Measurements from ENCODE around the gene MGAT4A. TPM values are rescaled to one million over a fixed set of nuclear protein-coding genes. Genes with fewer than 3 reads are reported as not detected.

The MGAT4A gene
- total and polyA plus RNA-seq, 2 of the 13 experiments (the other 11 are each of a cell fraction or from before 2014, with no cell fraction given), result 47.2 to 90.9 TPM

DNA sequence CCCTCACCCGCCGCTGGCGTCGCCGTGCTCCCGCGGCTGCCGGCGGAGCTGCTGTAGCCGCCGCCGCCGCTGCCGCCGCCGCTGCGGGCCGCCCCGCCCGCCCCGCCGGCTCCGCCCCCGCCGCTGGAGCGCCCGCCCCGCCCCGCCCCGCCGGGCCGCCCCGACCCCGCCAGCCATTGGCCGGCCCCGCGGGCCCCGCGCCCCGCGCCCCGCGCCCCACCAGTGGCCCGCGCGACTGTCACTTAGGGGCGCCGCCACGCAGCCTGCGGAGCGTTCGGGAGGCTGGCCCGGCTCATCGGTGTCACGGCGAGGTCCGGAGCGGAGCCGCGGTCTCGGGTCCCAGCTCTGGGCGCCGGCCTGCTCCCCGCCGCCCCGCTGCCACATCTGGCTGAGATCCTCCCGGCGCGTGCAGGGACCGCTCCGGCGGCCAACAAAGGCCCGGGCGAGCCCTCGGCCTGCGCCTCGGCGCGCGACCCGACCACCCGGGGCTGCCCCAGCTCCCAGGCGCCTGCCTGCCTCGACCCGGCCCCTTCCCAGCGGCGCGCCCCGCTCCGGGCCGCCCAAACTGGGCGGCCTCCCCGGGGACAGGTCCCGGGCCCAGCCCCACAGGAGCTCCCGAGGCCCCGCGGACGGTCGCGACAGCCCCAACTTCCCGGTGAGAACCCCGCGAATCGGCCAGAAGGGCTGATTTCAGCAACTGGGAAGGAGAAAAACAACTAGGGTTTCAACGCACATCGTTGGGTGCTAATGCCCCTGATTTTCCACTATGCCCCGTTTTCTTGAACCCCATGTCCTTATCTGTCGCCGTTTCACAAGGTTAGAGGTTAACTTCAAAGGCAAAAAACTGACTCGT is at the start of gene MGAT4A (continued):
- TF ChIP-seq, protein P1, sequence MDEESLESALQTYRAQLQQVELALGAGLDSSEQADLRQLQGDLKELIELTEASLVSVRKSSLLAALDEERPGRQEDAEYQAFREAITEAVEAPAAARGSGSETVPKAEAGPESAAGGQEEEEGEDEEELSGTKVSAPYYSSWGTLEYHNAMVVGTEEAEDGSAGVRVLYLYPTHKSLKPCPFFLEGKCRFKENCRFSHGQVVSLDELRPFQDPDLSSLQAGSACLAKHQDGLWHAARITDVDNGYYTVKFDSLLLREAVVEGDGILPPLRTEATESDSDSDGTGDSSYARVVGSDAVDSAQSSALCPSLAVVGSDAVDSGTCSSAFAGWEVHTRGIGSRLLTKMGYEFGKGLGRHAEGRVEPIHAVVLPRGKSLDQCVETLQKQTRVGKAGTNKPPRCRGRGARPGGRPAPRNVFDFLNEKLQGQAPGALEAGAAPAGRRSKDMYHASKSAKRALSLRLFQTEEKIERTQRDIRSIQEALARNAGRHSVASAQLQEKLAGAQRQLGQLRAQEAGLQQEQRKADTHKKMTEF (CRISPR knock-in tag; IDR thresholded peaks at IDR 0.05), result no peak; the same call in 1 of the 2 replicates
- TF ChIP-seq, protein P2, sequence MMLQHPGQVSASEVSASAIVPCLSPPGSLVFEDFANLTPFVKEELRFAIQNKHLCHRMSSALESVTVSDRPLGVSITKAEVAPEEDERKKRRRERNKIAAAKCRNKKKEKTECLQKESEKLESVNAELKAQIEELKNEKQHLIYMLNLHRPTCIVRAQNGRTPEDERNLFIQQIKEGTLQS (CRISPR knock-in tag; IDR thresholded peaks at IDR 0.05), result peak; percentile 34; the same call in 1 of the 2 replicates
- no peak for TF ChIP-seq ZBTB3 (CRISPR knock-in tag; IDR thresholded peaks at IDR 0.05; ENCODE audit: borderline replicate concordance, low read depth)
- TF ChIP-seq, protein P3, sequence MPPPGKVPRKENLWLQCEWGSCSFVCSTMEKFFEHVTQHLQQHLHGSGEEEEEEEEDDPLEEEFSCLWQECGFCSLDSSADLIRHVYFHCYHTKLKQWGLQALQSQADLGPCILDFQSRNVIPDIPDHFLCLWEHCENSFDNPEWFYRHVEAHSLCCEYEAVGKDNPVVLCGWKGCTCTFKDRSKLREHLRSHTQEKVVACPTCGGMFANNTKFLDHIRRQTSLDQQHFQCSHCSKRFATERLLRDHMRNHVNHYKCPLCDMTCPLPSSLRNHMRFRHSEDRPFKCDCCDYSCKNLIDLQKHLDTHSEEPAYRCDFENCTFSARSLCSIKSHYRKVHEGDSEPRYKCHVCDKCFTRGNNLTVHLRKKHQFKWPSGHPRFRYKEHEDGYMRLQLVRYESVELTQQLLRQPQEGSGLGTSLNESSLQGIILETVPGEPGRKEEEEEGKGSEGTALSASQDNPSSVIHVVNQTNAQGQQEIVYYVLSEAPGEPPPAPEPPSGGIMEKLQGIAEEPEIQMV (CRISPR knock-in tag; IDR thresholded peaks at IDR 0.05; ENCODE audit: low read depth), result peak; percentile 71; the same call in 1 of the 2 replicates
- 0 out of 2 replicates have a peak, but pooled peaks have one; percentile 47 for TF ChIP-seq KMT2A (CRISPR knock-in tag; IDR thresholded peaks at IDR 0.05)
- TF ChIP-seq, protein P4, sequence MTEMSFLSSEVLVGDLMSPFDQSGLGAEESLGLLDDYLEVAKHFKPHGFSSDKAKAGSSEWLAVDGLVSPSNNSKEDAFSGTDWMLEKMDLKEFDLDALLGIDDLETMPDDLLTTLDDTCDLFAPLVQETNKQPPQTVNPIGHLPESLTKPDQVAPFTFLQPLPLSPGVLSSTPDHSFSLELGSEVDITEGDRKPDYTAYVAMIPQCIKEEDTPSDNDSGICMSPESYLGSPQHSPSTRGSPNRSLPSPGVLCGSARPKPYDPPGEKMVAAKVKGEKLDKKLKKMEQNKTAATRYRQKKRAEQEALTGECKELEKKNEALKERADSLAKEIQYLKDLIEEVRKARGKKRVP (CRISPR knock-in tag; IDR thresholded peaks at IDR 0.05), result peak in 1 of 2 experiments; percentile 25; a peak in 1 of 4 replicates
- TF ChIP-seq ARNT2 (CRISPR knock-in tag; IDR thresholded peaks at IDR 0.05; ENCODE audit: low read depth), result peak; percentile 93
- TF ChIP-seq RBFOX2 (IDR thresholded peaks at IDR 0.05; ENCODE audit: low read depth, low read length), result peak; percentile 98
- peak; percentile 61; the same call in 1 of the 2 replicates for TF ChIP-seq EEA1 (CRISPR knock-in tag; IDR thresholded peaks at IDR 0.05; ENCODE audit: borderline replicate concordance)
- TF ChIP-seq ZNF468 (CRISPR knock-in tag; IDR thresholded peaks at IDR 0.05), result peak; percentile 74; the same call in 1 of the 2 replicates
- TF ChIP-seq TBX2 (CRISPR knock-in tag; IDR thresholded peaks at IDR 0.05; ENCODE audit: borderline replicate concordance), result peak; percentile 53; the same call in 1 of the 2 replicates
- no peak for TF ChIP-seq ZIK1 (CRISPR knock-in tag; IDR thresholded peaks at IDR 0.05; ENCODE audit: borderline replicate concordance, low read depth)
- TF ChIP-seq BRCA1 (CRISPR knock-in tag; IDR thresholded peaks at IDR 0.05), result no peak
- no peak for TF ChIP-seq SRSF4 (IDR thresholded peaks at IDR 0.05; ENCODE audit: low read depth, low read length, poor library complexity, severe bottlenecking)
- TF ChIP-seq, protein P5, sequence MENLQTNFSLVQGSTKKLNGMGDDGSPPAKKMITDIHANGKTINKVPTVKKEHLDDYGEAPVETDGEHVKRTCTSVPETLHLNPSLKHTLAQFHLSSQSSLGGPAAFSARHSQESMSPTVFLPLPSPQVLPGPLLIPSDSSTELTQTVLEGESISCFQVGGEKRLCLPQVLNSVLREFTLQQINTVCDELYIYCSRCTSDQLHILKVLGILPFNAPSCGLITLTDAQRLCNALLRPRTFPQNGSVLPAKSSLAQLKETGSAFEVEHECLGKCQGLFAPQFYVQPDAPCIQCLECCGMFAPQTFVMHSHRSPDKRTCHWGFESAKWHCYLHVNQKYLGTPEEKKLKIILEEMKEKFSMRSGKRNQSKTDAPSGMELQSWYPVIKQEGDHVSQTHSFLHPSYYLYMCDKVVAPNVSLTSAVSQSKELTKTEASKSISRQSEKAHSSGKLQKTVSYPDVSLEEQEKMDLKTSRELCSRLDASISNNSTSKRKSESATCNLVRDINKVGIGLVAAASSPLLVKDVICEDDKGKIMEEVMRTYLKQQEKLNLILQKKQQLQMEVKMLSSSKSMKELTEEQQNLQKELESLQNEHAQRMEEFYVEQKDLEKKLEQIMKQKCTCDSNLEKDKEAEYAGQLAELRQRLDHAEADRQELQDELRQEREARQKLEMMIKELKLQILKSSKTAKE (CRISPR knock-in tag; IDR thresholded peaks at IDR 0.05; ENCODE audit: borderline replicate concordance), result 0 out of 2 replicates have a peak, but pooled peaks have one; percentile 29
- TF ChIP-seq HDAC2 (CRISPR knock-in tag; IDR thresholded peaks at IDR 0.05), result no peak
